ENCODE data around the gene DOCK4. TPM values are rescaled to one million over a fixed set of nuclear protein-coding genes. Genes with fewer than 3 reads are reported as not detected.

The DOCK4 gene
- total RNA-seq, 1 donor from 2014 or later, result 16.8 TPM

DNA sequence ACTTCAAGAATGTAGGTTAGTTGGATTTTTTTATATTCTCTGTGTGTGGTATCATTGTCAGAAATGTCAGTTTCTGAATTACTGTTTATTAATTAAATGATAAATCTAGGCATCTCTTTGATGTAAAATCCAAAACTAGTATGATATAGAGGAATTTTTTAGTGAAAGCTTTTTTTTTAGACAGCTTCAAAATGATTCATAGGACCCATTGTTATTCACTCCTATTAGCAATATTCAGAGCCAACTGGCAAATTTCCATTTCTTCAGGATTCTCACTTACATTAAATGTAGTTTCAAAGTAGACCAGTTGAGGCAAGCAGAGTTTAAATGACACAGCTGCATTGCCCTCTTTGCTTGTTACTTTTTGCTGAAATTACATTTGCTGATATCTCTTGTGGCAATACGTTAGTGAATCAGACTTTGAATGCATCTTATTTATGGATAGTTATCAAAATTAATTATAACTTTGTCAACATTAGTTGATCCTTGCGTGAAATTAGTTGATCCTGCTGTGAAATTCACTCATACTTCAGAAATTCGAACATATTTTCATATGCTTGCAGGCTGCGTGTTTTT lies 20.6 kb upstream of the DOCK4 start:
- intact Hi-C loops (cut with DNase I), result no loop called here
- no peak for ATAC-seq
- DNase-seq (ENCODE audit: missing footprints), result no peak

GRCh38 chr7:112225006-112225405 lies 18.8 kb upstream of the DOCK4 start:
- ATAC-seq (no peak), DNase-seq (ENCODE audit: missing footprints) (no peak)
- intact Hi-C loops (cut with DNase I), result no loop called here

DNA sequence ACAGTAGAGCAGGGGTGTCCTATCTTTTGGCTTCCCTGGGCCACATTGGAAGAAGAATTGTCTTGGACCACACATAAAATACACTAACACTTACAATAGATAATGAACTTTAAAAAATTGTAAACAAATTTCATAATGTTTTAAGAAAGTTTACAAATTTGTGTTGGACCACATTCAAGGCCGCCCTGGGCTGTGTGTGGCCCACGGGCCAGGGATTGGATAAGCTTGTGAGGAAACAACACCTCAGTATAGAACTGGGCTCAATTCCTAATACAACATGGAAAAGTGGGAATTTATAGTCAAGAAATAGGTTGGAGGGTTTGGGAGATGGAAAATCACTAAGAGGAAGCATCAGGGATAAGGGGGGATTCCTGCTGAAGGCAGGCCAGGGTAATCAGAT lies 18.0 kb upstream of the DOCK4 start:
- no peak for ATAC-seq
- intact Hi-C loops (cut with DNase I), result no loop called here

GRCh38 chr7:112223310-112223709 lies 17.1 kb upstream of the DOCK4 start:
- no peak for DNase-seq (ENCODE audit: missing footprints)
- intact Hi-C loops (cut with DNase I), result no loop called here
- peak; percentile 28 for ATAC-seq

More for the DNA sequence above, 18.0 kb upstream of the DOCK4 start:
- no peak for DNase-seq (ENCODE audit: missing footprints)

DNA sequence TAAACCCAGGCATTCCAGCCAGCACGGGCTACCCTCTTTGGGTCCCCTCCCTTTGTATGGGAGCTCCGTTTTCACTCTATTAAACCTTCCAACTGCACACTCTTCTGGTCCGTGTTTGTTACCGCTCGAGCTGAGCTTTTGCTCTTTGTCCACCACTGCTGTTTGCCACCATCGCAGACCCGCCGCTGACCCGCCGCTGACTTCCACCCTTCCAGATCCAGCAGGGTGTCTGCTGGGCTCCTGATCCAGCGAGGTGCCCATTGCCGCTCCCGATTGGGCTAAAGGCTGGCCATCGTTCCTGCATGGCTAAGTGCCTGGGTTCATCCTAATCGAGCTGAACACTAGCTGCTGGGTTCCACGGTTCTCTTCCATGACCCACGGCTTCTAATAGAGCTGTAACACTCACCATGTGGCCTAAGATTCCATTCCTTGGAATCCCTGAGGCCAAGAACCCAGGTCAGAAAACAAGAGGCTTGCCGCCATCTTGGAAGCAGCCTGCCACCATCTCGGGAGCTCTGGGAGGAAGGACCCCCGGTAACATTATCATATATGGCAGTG lies 14.8 kb upstream of the DOCK4 start:
- intact Hi-C loops (cut with DNase I), result no loop called here
- ATAC-seq, result no peak
- no peak for DNase-seq (ENCODE audit: missing footprints)

DNA sequence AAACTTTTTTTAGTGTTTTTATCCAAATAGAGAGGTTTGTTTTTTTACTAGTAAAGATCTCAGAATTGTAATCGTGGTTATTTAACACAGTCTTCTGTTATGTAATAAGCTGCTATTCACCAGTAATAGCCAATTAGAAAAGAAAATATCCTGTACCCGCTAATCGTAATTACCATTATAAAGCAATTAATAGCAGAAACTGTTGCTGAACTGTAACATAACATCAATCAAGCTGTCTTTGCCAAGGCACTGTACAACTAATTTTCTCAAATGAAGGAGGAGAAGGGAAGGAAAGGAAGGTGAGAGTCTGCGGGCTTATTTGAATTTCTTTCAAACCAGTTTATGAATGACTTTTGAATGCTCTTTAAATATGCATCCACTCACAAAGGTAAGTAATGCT lies 9.6 kb upstream of the DOCK4 start:
- intact Hi-C loops (cut with DNase I), result no loop called here
- ATAC-seq (no peak), DNase-seq (ENCODE audit: missing footprints) (no peak)

- ATAC-seq (no peak), DNase-seq (ENCODE audit: missing footprints) (no peak)
- intact Hi-C loops (cut with DNase I), result loop anchor here (5.0 kb wide), 1 partner anchor 237 kb away; the partner anchor contains the start of gene IFRD1
Measured at GRCh38 chr7:112214883-112215282, 8.7 kb upstream of the DOCK4 start.

DNA sequence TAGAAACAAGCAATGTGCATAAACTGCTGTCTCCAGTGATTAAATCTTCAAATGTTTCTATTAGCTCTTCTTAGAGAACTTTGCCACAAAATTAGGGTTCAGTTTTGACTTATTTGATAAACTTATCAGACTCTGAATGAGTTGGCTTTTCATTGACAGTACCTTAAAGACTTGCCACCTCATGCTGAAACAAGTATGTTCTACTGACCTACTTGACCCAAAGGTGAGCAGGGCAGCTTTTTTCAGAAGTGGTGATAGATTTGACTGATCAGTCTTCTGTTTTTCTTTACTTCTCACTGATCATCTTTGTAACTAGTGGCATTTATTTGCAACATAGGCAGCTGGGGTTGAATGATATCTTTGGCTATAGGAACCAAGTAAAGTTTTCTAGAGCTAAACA lies 8.1 kb upstream of the DOCK4 start:
- DNase-seq (ENCODE audit: missing footprints) (no peak), ATAC-seq (no peak)
- intact Hi-C loops (cut with DNase I), result loop anchor here (5.0 kb wide), 1 partner anchor 238 kb away; the partner anchor contains the start of gene IFRD1

DNA sequence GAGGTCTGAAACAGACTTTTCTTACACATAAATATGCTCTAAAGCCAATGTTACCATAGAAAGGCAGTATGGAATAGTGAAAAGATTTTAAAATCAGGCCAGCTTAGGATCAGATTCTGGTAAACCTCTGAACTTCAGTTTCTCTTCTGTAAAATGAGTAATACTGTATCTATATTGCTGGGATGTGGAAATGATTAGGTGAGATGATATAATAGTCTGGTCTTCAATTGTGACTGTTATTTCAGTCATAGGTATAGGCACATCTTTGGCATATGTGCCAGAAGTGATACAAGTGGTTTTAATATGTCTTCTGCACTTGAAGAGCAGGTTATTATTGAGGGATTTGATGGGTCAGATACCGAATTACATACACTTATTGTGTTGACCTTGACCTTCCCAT lies 7.5 kb upstream of the DOCK4 start:
- intact Hi-C loops (cut with DNase I), result loop anchor here (5.0 kb wide), 1 partner anchor 239 kb away; the partner anchor contains the start of gene IFRD1
- ATAC-seq, result no peak
- DNase-seq (ENCODE audit: missing footprints), result no peak

GRCh38 chr7:112212571-112212970 lies 6.4 kb upstream of the DOCK4 start:
- intact Hi-C loops (cut with DNase I), result loop anchor here (5.0 kb wide), 1 partner anchor 240 kb away; the partner anchor contains the start of gene IFRD1
- ATAC-seq (peak; percentile 64), DNase-seq (ENCODE audit: missing footprints) (no peak)

DNA sequence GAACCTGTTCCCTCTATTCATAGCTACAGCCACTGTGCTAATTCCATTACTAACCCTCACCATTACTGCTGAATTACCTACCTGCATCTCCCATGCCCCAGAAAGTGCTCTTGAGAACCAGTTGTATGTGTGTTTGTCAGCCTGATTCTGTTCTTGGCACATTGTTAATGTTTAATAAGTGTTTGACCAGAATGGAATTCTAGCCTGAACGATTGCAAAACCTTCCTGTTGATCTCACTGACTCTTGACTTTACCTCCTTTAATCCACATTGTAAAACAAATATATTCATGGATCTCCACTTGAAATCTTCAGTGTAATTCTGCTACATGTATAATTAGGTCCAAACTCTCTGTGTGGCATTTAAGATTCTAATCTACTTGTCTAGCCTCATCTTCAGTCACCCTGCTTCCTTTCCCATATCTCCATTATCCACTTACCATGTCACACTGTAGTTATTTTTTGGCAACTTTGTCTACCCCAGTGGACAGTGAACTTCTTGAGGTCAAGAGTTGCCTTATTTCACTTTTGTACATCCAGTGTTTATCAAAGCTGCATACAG lies 5.2 kb upstream of the DOCK4 start:
- intact Hi-C loops (cut with DNase I), result loop anchor here (5.0 kb wide), 1 partner anchor 241 kb away; the partner anchor contains the start of gene IFRD1
- DNase-seq (ENCODE audit: missing footprints) (no peak), ATAC-seq (peak; percentile 44)

- intact Hi-C loops (cut with DNase I), result loop anchor here (2.0 to 10.0 kb wide), 7 partner anchors 25 to 443 kb away; no protein-coding TSS in a partner anchor
- ATAC-seq, result no peak
Measured at GRCh38 chr7:112207765-112208164, 1.6 kb upstream of the DOCK4 start.

DNA sequence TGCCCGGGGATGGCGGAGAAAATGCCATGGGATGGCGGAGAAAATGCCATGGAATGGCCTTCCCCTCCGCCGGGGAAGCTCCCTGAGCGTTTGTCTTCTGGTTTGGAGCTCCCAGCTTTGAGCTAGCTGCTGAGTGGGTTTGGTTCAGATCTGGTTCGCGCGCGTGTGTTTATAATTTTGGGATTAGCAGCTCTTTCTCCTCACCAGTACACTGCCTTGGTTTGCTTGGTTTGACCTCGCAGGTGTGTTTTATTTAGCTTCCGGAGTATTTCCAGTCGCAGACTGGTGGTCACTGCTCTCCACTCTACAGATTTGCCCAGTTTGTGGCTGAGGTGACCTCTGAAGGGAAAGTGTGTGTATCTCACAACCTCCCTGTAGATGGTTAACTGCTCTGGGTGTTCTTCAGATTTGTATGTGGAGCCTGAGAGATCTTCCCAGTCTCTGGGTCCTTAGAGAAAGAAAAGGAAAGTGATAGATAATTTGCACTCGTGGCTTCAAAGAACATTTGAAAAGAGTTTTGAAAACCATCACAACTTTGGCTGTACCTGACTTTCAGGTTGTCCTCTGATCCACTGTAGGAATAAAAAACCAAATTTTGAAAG lies 893 bp upstream of the DOCK4 start:
- DNase-seq (ENCODE audit: missing footprints), result no peak
- no peak for ATAC-seq
- intact Hi-C loops (cut with DNase I), result loop anchor here (2.0 to 10.0 kb wide), 7 partner anchors 26 to 442 kb away; no protein-coding TSS in a partner anchor

More at GRCh38 chr7:112207765-112208164, 1.6 kb upstream of the DOCK4 start:
- no peak for DNase-seq (ENCODE audit: missing footprints)

GRCh38 chr7:112205343-112206237 lies 609 bp downstream of the DOCK4 start:
- intact Hi-C loops (cut with DNase I), result loop anchor here (2.0 to 10.0 kb wide), 7 partner anchors 27 to 441 kb away; no protein-coding TSS in a partner anchor
- DNase-seq (ENCODE audit: missing footprints), result peak; percentile 83
- ATAC-seq, result peak; percentile 54

GRCh38 chr7:112204499-112205342 lies 1.5 kb downstream of the DOCK4 start:
- DNase-seq (ENCODE audit: missing footprints), result no peak
- ATAC-seq, result no peak
- intact Hi-C loops (cut with DNase I), result loop anchor here (5.0 to 10.0 kb wide), 5 partner anchors 42 to 440 kb away; no protein-coding TSS in a partner anchor

DNA sequence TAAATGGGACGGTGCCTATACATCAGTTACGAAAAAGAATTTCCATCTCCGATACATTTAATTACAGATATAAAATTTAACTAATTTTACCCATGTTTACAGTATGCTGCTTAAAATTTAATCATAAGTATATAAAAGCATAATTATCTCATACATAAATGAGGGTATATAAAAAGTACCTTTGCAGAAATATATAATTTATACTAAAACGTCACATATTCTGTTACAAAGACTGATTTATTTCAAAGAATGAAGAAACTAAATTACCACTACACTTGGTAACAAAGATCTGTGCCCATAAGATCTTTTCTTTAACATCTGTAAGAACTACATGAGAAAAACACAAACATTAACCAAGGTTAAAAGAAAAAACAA lies 2.8 kb downstream of the DOCK4 start:
- DNase-seq (ENCODE audit: missing footprints), result no peak
- no peak for ATAC-seq
- intact Hi-C loops (cut with DNase I), result loop anchor here (10.0 kb wide), 1 partner anchor 439 kb away; no protein-coding TSS in a partner anchor

- ATAC-seq (no peak), DNase-seq (ENCODE audit: missing footprints) (peak; percentile 75)
- intact Hi-C loops (cut with DNase I), result loop anchor here (10.0 kb wide), 1 partner anchor 438 kb away; no protein-coding TSS in a partner anchor
Measured at GRCh38 chr7:112202816-112203215, 3.4 kb downstream of the DOCK4 start.

- ATAC-seq, result no peak
- no peak for DNase-seq (ENCODE audit: missing footprints)
- intact Hi-C loops (cut with DNase I), result loop anchor here (10.0 kb wide), 1 partner anchor 437 kb away; no protein-coding TSS in a partner anchor
Measured at GRCh38 chr7:112201839-112202238, 4.4 kb downstream of the DOCK4 start.

Measured in Right ventricle myocardium inferior (tissue), 1 donor.